ENCODE measurements around the gene NDUFC1.
"Not testable (repeated sequence)": the region's sequence is repeated elsewhere in the genome, so short reads cannot be mapped to it uniquely, and the experiment has no call there.

Gene NDUFC1

GRCh38 chr4:139301821-139302611, at the start of gene NDUFC1:
Gene NDUFC1, minus strand, starts transcription at chr4:139302477. Its CDS starts 6,679 bp downstream, at chr4:139295798.
- in situ Hi-C loops (cut with HindIII; ENCODE audit: low sequenced_read_pairs): loop anchor here (5.0 kb wide), 1 partner anchor 75 kb away; no protein-coding TSS in a partner anchor

- in situ Hi-C loops (cut with HindIII; ENCODE audit: low sequenced_read_pairs): no loop called here
Observed at GRCh38 chr4:139337612-139338011, 35.3 kb upstream of the NDUFC1 start.

- in situ Hi-C loops (cut with HindIII; ENCODE audit: low sequenced_read_pairs): loop anchor here (5.0 kb wide), 2 partner anchors 54 to 106 kb away; no protein-coding TSS in a partner anchor
Observed at GRCh38 chr4:139333046-139333445, 30.8 kb upstream of the NDUFC1 start.

GRCh38 chr4:139331185-139331584, 28.9 kb upstream of the NDUFC1 start:
- in situ Hi-C loops (cut with HindIII; ENCODE audit: low sequenced_read_pairs): loop anchor here (5.0 kb wide), 2 partner anchors 56 to 104 kb away; no protein-coding TSS in a partner anchor

GRCh38 chr4:139330283-139330682, 28.0 kb upstream of the NDUFC1 start:
- in situ Hi-C loops (cut with HindIII; ENCODE audit: low sequenced_read_pairs): loop anchor here (5.0 kb wide), 2 partner anchors 57 to 103 kb away; no protein-coding TSS in a partner anchor

GRCh38 chr4:139329665-139330200, 27.5 kb upstream of the NDUFC1 start:
- in situ Hi-C loops (cut with HindIII; ENCODE audit: low sequenced_read_pairs): loop anchor here (5.0 kb wide), 2 partner anchors 58 to 102 kb away; no protein-coding TSS in a partner anchor

- in situ Hi-C loops (cut with HindIII; ENCODE audit: low sequenced_read_pairs): no loop called here
Observed at GRCh38 chr4:139324620-139325019, 22.3 kb upstream of the NDUFC1 start.

- in situ Hi-C loops (cut with HindIII; ENCODE audit: low sequenced_read_pairs): not testable (repeated sequence)
Observed at GRCh38 chr4:139322541-139322940, 20.3 kb upstream of the NDUFC1 start.

- in situ Hi-C loops (cut with HindIII; ENCODE audit: low sequenced_read_pairs): not testable (repeated sequence)
Observed at GRCh38 chr4:139322070-139322469, 19.8 kb upstream of the NDUFC1 start.

- in situ Hi-C loops (cut with HindIII; ENCODE audit: low sequenced_read_pairs): no loop called here
Observed at GRCh38 chr4:139319571-139319970, 17.3 kb upstream of the NDUFC1 start.

- in situ Hi-C loops (cut with HindIII; ENCODE audit: low sequenced_read_pairs): no loop called here
Observed at GRCh38 chr4:139317635-139318034, 15.4 kb upstream of the NDUFC1 start.

GRCh38 chr4:139316733-139317132, 14.5 kb upstream of the NDUFC1 start:
- in situ Hi-C loops (cut with HindIII; ENCODE audit: low sequenced_read_pairs): no loop called here

GRCh38 chr4:139315221-139315675, 13.0 kb upstream of the NDUFC1 start:
- in situ Hi-C loops (cut with HindIII; ENCODE audit: low sequenced_read_pairs): no loop called here

- in situ Hi-C loops (cut with HindIII; ENCODE audit: low sequenced_read_pairs): no loop called here
Observed at GRCh38 chr4:139314047-139314800, 11.9 kb upstream of the NDUFC1 start.

- in situ Hi-C loops (cut with HindIII; ENCODE audit: low sequenced_read_pairs): not testable (repeated sequence)
Observed at GRCh38 chr4:139313414-139313813, 11.1 kb upstream of the NDUFC1 start.

GRCh38 chr4:139312552-139313332, 10.5 kb upstream of the NDUFC1 start:
- in situ Hi-C loops (cut with HindIII; ENCODE audit: low sequenced_read_pairs): no loop called here

- in situ Hi-C loops (cut with HindIII; ENCODE audit: low sequenced_read_pairs): no loop called here
Observed at GRCh38 chr4:139311909-139312308, 9.6 kb upstream of the NDUFC1 start.

- in situ Hi-C loops (cut with HindIII; ENCODE audit: low sequenced_read_pairs): loop anchor here (5.0 kb wide), 1 partner anchor 78 kb away; no protein-coding TSS in a partner anchor
Observed at GRCh38 chr4:139304920-139305319, 2.6 kb upstream of the NDUFC1 start.

- in situ Hi-C loops (cut with HindIII; ENCODE audit: low sequenced_read_pairs): loop anchor here (5.0 kb wide), 1 partner anchor 74 kb away; no protein-coding TSS in a partner anchor
Observed at GRCh38 chr4:139301113-139301820, 1.0 kb downstream of the NDUFC1 start, which contains the start of gene NAA15. Gene NAA15, plus strand, starts transcription at chr4:139301505. Its CDS starts 273 bp downstream, at chr4:139301778.
